ENCODE measurements around the gene LRP1.

GRCh38 chr12:57244312-57244696 lies 116.0 kb downstream of the LRP1 start:
- TF ChIP-seq, protein P1, sequence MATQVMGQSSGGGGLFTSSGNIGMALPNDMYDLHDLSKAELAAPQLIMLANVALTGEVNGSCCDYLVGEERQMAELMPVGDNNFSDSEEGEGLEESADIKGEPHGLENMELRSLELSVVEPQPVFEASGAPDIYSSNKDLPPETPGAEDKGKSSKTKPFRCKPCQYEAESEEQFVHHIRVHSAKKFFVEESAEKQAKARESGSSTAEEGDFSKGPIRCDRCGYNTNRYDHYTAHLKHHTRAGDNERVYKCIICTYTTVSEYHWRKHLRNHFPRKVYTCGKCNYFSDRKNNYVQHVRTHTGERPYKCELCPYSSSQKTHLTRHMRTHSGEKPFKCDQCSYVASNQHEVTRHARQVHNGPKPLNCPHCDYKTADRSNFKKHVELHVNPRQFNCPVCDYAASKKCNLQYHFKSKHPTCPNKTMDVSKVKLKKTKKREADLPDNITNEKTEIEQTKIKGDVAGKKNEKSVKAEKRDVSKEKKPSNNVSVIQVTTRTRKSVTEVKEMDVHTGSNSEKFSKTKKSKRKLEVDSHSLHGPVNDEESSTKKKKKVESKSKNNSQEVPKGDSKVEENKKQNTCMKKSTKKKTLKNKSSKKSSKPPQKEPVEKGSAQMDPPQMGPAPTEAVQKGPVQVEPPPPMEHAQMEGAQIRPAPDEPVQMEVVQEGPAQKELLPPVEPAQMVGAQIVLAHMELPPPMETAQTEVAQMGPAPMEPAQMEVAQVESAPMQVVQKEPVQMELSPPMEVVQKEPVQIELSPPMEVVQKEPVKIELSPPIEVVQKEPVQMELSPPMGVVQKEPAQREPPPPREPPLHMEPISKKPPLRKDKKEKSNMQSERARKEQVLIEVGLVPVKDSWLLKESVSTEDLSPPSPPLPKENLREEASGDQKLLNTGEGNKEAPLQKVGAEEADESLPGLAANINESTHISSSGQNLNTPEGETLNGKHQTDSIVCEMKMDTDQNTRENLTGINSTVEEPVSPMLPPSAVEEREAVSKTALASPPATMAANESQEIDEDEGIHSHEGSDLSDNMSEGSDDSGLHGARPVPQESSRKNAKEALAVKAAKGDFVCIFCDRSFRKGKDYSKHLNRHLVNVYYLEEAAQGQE (IDR thresholded peaks at IDR 0.05; ENCODE audit: unreplicated experiment): no peak
- TF ChIP-seq EZH2phosphoT487 (IDR thresholded peaks at IDR 0.05; ENCODE audit: unreplicated experiment): no peak
- TF ChIP-seq CTCF (conservative IDR thresholded peaks at IDR 0.05; ENCODE audit: low read depth in 2 of 2): no peak
- TF ChIP-seq POLR2AphosphoS5 (IDR thresholded peaks at IDR 0.05; ENCODE audit: low read depth): no peak
- no peak for TF ChIP-seq ZNF114 (CRISPR knock-in tag; IDR thresholded peaks at IDR 0.05)
- no peak for TF ChIP-seq EZH2 (IDR thresholded peaks at IDR 0.05; ENCODE audit: low read depth, unreplicated experiment)
- no peak for TF ChIP-seq STAT1 (IDR thresholded peaks at IDR 0.05; ENCODE audit: unreplicated experiment)
- TF ChIP-seq CREB1 (CRISPR knock-in tag; IDR thresholded peaks at IDR 0.05; ENCODE audit: low read depth): no peak
- TF ChIP-seq ZNF462 (CRISPR knock-in tag; IDR thresholded peaks at IDR 0.05): no peak
